ENCODE data around the gene ZIC5.

DNA sequence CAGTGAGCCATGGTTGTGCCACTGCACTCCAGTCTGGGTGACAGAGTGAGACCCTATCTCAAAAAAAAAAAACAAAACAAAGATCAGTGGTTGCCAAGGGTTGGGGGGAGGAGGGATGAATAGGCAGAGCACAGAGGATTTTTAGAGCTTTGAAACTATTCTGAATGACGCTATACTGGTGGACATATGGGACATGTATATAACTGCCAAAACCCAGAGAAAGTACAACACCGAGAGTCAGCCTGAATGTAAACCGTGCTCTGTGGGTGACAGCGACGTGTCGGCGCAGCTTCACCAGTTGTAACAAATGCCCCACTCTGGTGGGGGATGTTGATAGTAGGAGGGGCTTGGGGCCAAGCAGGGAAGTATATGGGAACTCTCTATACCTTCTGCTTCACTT is 32.9 kb downstream of the ZIC5 start:
- TF ChIP-seq, protein P1, sequence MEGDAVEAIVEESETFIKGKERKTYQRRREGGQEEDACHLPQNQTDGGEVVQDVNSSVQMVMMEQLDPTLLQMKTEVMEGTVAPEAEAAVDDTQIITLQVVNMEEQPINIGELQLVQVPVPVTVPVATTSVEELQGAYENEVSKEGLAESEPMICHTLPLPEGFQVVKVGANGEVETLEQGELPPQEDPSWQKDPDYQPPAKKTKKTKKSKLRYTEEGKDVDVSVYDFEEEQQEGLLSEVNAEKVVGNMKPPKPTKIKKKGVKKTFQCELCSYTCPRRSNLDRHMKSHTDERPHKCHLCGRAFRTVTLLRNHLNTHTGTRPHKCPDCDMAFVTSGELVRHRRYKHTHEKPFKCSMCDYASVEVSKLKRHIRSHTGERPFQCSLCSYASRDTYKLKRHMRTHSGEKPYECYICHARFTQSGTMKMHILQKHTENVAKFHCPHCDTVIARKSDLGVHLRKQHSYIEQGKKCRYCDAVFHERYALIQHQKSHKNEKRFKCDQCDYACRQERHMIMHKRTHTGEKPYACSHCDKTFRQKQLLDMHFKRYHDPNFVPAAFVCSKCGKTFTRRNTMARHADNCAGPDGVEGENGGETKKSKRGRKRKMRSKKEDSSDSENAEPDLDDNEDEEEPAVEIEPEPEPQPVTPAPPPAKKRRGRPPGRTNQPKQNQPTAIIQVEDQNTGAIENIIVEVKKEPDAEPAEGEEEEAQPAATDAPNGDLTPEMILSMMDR (conservative IDR thresholded peaks at IDR 0.05; ENCODE audit: low read depth, low read length) = no peak
- no peak for TF ChIP-seq EZH2 (IDR thresholded peaks at IDR 0.05; ENCODE audit: low read length, unreplicated experiment)
